WTC11 (cell line): ENCODE results near the gene FAM181A. TPM values are rescaled to one million over a fixed set of nuclear protein-coding genes. Genes with fewer than 3 reads are reported as not detected.
A peak's percentile ranks its signal among the peaks of the same experiment; 100 is the strongest.

Experiments used
- ATAC-seq: fragments of 200-7000 bp; cut with Tn5 transposase; 2 replicates; pipeline ENCODE4 v1.10.0; 2021; ENCODE audit warnings: mild to moderate bottlenecking, moderate library complexity
- CTCF ChIA-PET: fragments of 300-600 bp; sonication (Branson Sonifier 250); formaldehyde crosslinking; loops from one replicate; lab custom pipeline; 2021; ENCODE audit warnings: antibody characterized with exemption; lab: Charles Lee
- POLR2A ChIA-PET: fragments of 350-600 bp; sonication (Branson Sonifier 250); formaldehyde crosslinking; loops from one replicate; lab custom pipeline; 2021; ENCODE audit warnings: antibody characterized with exemption; lab: Charles Lee
- DNase-seq: peaks from one replicate; pipeline ENCODE4 v3.0.0; 2021; ENCODE audit warnings: low spot score
- H3K27ac Mint-ChIP-seq: 2 replicates; pipeline ENCODE4 v1.8.0; 2021; ENCODE audit warnings: mixed read lengths
- H3K27me3 Mint-ChIP-seq: 2 replicates; pipeline ENCODE4 v1.8.0; 2021; ENCODE audit warnings: low read depth, mild to moderate bottlenecking, moderate library complexity, mixed read lengths
- H3K36me3 Mint-ChIP-seq: 2 replicates; pipeline ENCODE4 v1.8.0; 2021; ENCODE audit warnings: mixed read lengths
- H3K4me1 Mint-ChIP-seq: 2 replicates; pipeline ENCODE4 v1.8.0; 2022; ENCODE audit warnings: mixed read lengths
- H3K4me3 Mint-ChIP-seq: 2 replicates; pipeline ENCODE4 v1.8.0; 2021; ENCODE audit warnings: mild to moderate bottlenecking, moderate library complexity, mixed read lengths
- H3K9me3 Mint-ChIP-seq: 2 replicates; pipeline ENCODE4 v1.8.0; 2021; ENCODE audit warnings: mixed read lengths
- AFF4 ChIP-seq: sonication (generic); formaldehyde crosslinking; IDR thresholded peaks from 2 replicates; pipeline ENCODE4 v1.8.1; 2023; ENCODE audit warnings: mild to moderate bottlenecking, missing genetic modification reagents, borderline replicate concordance
- EMX1 ChIP-seq: fragments of 250-450 bp; sonication (Bioruptor Pico); IDR thresholded peaks from 2 replicates; pipeline ENCODE4 v1.8.0; 2021; ENCODE audit warnings: mild to moderate bottlenecking
- ESRRA ChIP-seq: sonication (generic); formaldehyde crosslinking; IDR thresholded peaks from 2 replicates; pipeline ENCODE4 v1.8.1; 2022; ENCODE audit warnings: mild to moderate bottlenecking, missing genetic modification reagents, borderline replicate concordance
- FOXJ3 ChIP-seq: sonication (generic); formaldehyde crosslinking; IDR thresholded peaks from 2 replicates; pipeline ENCODE4 v1.9.0; 2021; ENCODE audit warnings: missing genetic modification reagents, mild to moderate bottlenecking, borderline replicate concordance
- GABPB1 ChIP-seq: sonication (generic); formaldehyde crosslinking; IDR thresholded peaks from 2 replicates; pipeline ENCODE4 v1.8.1; 2023; ENCODE audit warnings: mild to moderate bottlenecking, missing genetic modification reagents
- HMGA2 ChIP-seq: fragments of 250-450 bp; sonication (Bioruptor Pico); IDR thresholded peaks from 2 replicates; pipeline ENCODE4 v1.4.0; 2021; ENCODE audit warnings: mild to moderate bottlenecking, moderate library complexity
- IRF1 ChIP-seq: sonication (generic); formaldehyde crosslinking; IDR thresholded peaks from 2 replicates; pipeline ENCODE4 v1.8.0; 2023; ENCODE audit warnings: missing genetic modification reagents
- IRF2 ChIP-seq: sonication (generic); formaldehyde crosslinking; IDR thresholded peaks from 2 replicates; pipeline ENCODE4 v1.8.0; 2022; ENCODE audit warnings: low read depth, missing genetic modification reagents, borderline replicate concordance
- JUN ChIP-seq: sonication (generic); formaldehyde crosslinking; IDR thresholded peaks from 2 replicates; pipeline ENCODE4 v1.8.0; 2023; ENCODE audit warnings: mild to moderate bottlenecking, missing genetic modification reagents
- KAT7 ChIP-seq: sonication (generic); formaldehyde crosslinking; IDR thresholded peaks from 2 replicates; pipeline ENCODE4 v1.8.1; 2023; ENCODE audit warnings: missing genetic modification reagents, mild to moderate bottlenecking, borderline replicate concordance
- NFYB ChIP-seq: sonication (generic); formaldehyde crosslinking; conservative IDR thresholded peaks from 2 replicates; pipeline ENCODE4 v1.8.0; 2022; ENCODE audit warnings: low read depth, missing genetic modification reagents
- SMAD4 ChIP-seq: sonication (generic); formaldehyde crosslinking; IDR thresholded peaks from 2 replicates; pipeline ENCODE4 v1.8.0; 2022; ENCODE audit warnings: mild to moderate bottlenecking, missing genetic modification reagents
- SOX15 ChIP-seq: fragments of 250-450 bp; sonication (Bioruptor Pico); IDR thresholded peaks from 2 replicates; pipeline ENCODE4 v1.9.0; 2021; ENCODE audit warnings: mild to moderate bottlenecking
- SP1 ChIP-seq: sonication (generic); formaldehyde crosslinking; conservative IDR thresholded peaks from 2 replicates; pipeline ENCODE4 v1.8.1; 2022; ENCODE audit warnings: missing genetic modification reagents
- TCF7 ChIP-seq: sonication (generic); formaldehyde crosslinking; IDR thresholded peaks from 2 replicates; pipeline ENCODE4 v1.8.0; 2022; ENCODE audit warnings: mild to moderate bottlenecking, low read depth, missing genetic modification reagents, moderate library complexity
- TEAD1 ChIP-seq: sonication (generic); formaldehyde crosslinking; IDR thresholded peaks from 2 replicates; pipeline ENCODE4 v1.8.0; 2022; ENCODE audit warnings: mild to moderate bottlenecking, missing genetic modification reagents
- ZNF121 ChIP-seq: sonication (generic); formaldehyde crosslinking; IDR thresholded peaks from 2 replicates; pipeline ENCODE4 v1.8.0; 2023; ENCODE audit warnings: missing genetic modification reagents
- ZNF138 ChIP-seq: sonication (generic); formaldehyde crosslinking; conservative IDR thresholded peaks from 2 replicates; pipeline ENCODE4 v1.8.1; 2022; ENCODE audit warnings: mild to moderate bottlenecking, moderate library complexity, missing genetic modification reagents
- ZNF232 ChIP-seq: sonication (generic); formaldehyde crosslinking; IDR thresholded peaks from 2 replicates; pipeline ENCODE4 v1.8.0; 2022; ENCODE audit warnings: mild to moderate bottlenecking, missing genetic modification reagents
- ZNF423 ChIP-seq: fragments of 250-450 bp; sonication (Bioruptor Pico); IDR thresholded peaks from 2 replicates; pipeline ENCODE4 v2.1.2; 2022; ENCODE audit warnings: mild to moderate bottlenecking, moderate library complexity
- ZSCAN18 ChIP-seq: fragments of 250-450 bp; sonication (Bioruptor Pico); IDR thresholded peaks from 2 replicates; pipeline ENCODE4 v2.1.2; 2022; ENCODE audit warnings: mild to moderate bottlenecking, moderate library complexity
- total RNA-seq: library from RNA; stranded (reverse); gene quantifications from 3 replicates; pipeline ENCODE4 v1.2.3, GENCODE V29; 2021
- TF ChIP-seq, protein P1 (sequence below): sonication (generic); formaldehyde crosslinking; IDR thresholded peaks from 2 replicates; pipeline ENCODE4 v1.8.0; 2022; ENCODE audit warnings: mild to moderate bottlenecking, missing genetic modification reagents
- TF ChIP-seq, protein P2 (sequence below): sonication (generic); formaldehyde crosslinking; IDR thresholded peaks from 2 replicates; pipeline ENCODE4 v1.8.1; 2023; ENCODE audit warnings: mild to moderate bottlenecking, missing genetic modification reagents, moderate library complexity

FAM181A gene
- total RNA-seq, 1 experiment from 2014 or later, result not detected

DNA sequence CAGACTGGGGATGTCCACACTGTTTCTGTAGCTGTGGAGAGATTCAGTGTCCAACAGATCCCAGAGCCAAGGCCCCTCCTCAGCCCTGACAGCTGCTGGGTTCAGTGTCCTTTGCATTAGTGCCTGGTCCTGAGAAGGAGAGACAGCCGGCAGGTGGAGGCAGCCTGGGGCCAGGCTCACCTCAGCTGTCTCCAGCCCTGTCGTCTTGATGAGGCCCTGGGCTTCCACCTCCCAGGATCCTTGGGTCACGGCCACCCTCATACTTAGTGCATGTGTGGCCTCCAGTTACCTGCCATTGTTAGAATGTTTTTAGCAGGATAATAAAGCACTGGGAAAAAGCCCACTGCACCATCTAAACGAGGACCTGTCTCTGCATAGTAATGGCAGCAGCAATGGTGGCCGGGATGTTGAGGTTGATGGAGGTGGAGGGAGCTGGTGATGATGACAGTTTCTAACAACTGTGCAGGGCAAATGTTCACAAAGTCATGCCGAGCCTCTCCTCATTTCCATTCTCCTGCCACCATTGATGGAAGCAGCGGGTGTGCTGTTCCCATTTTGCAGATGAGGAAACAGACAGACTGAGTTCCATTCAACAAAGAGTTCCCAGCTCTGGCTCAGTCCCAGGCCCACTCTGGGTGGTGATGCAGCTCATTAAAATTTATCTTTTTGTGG is 31.6 kb downstream of the FAM181A start:
- CTCF ChIA-PET, result interaction anchor here (1.2 to 7.5 kb wide), 3 partner anchors 19 to 78 kb away, joined by 3 to 52 read pairs (median 4); no protein-coding TSS in a partner anchor
- no peak for DNase-seq
- H3K27ac Mint-ChIP-seq, result peak overlapping the region; percentile 76; the same call in 1 of the 2 replicates
- POLR2A ChIA-PET, result no interaction called here
- H3K36me3 Mint-ChIP-seq, result no peaks in the 10 kb centered on the region
- no peaks in the 10 kb centered on the region for H3K9me3 Mint-ChIP-seq
- ATAC-seq, result no peak
- H3K4me1 Mint-ChIP-seq, result peaks cover 32% of the 10 kb centered on the region
- H3K27me3 Mint-ChIP-seq, result no peaks in the 10 kb centered on the region
- H3K4me3 Mint-ChIP-seq, result no peak overlapping the region
- TF ChIP-seq FOXJ3 (CRISPR knock-in tag) (no peak), IRF2 (CRISPR knock-in tag) (no peak), IRF1 (CRISPR knock-in tag) (no peak), ZNF138 (CRISPR knock-in tag) (no peak), ESRRA (CRISPR knock-in tag) (no peak), SOX15 (no peak), TCF7 (CRISPR knock-in tag) (no peak), JUN (CRISPR knock-in tag) (no peak), NFYB (no peak), TEAD1 (CRISPR knock-in tag) (no peak), KAT7 (no peak), ZNF423 (no peak), SMAD4 (CRISPR knock-in tag) (no peak), EMX1 (CRISPR knock-in tag) (no peak), SP1 (CRISPR knock-in tag) (no peak), HMGA2 (CRISPR knock-in tag) (no peak)

DNA sequence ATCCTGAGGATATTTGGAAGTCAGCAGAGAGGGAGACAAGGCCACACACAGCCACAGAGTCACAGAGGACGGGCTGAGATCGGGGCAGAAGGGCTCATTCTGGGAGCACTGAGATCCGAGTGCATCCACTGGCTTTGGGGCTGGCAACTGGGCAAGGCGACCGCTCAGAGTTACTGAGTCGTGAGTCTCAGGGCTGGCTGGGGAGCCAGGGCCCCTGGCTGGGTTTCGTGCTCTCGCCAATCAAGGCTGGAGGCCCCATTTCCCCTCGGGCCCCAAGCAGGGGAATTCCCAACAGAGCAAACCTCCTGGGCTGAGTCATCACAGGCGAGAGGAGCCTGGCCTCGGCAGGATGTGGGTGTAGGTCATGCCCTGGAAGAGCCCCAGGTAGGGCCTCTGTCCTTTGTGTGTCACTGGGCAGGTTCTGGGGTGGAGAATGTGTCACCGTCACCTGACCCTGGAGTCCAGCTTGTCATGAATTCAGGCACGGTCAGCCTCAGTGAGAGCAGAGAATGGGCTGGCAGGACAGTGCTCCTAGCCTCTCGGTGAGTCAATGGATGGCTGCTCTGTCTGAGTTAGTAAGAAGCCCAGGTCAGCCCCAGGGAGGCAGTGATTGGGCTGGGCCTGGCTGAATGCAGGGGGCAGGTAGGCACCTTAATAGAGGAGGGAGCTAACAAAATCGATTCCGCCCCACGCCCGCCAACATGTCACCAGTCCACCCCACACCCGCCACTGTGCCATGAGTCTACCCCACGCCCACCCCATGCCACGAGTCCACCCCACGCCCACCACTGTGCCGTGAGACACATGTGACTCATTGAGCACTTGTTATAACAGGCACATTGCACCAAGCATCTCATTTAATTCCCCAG is 32.3 kb downstream of the FAM181A start:
- ATAC-seq (peak; percentile 63), DNase-seq (no peak)
- H3K4me1 Mint-ChIP-seq, result peaks cover 25% of the 10 kb centered on the region
- ChIA-PET CTCF (interaction anchor here (1.2 to 7.5 kb wide), 3 partner anchors 19 to 77 kb away, joined by 3 to 52 read pairs (median 4); no protein-coding TSS in a partner anchor), POLR2A (interaction anchor here (0.6 kb wide), 1 partner anchor 16 kb away, joined by 4 read pairs; no protein-coding TSS in a partner anchor)
- no peaks in the 10 kb centered on the region for H3K36me3 Mint-ChIP-seq
- H3K4me3 Mint-ChIP-seq, result no peak overlapping the region
- no peaks in the 10 kb centered on the region for H3K9me3 Mint-ChIP-seq
- H3K27ac Mint-ChIP-seq, result peak overlapping the region; percentile 76; the same call in 1 of the 2 replicates
- H3K27me3 Mint-ChIP-seq, result no peaks in the 10 kb centered on the region
- peak; percentile 78 for TF ChIP-seq GABPB1 (CRISPR knock-in tag)
- no peak for TF ChIP-seq ZNF121 (CRISPR knock-in tag)
- peak; percentile 37; the same call in 1 of the 2 replicates for TF ChIP-seq ZNF423
- TF ChIP-seq, protein P1, sequence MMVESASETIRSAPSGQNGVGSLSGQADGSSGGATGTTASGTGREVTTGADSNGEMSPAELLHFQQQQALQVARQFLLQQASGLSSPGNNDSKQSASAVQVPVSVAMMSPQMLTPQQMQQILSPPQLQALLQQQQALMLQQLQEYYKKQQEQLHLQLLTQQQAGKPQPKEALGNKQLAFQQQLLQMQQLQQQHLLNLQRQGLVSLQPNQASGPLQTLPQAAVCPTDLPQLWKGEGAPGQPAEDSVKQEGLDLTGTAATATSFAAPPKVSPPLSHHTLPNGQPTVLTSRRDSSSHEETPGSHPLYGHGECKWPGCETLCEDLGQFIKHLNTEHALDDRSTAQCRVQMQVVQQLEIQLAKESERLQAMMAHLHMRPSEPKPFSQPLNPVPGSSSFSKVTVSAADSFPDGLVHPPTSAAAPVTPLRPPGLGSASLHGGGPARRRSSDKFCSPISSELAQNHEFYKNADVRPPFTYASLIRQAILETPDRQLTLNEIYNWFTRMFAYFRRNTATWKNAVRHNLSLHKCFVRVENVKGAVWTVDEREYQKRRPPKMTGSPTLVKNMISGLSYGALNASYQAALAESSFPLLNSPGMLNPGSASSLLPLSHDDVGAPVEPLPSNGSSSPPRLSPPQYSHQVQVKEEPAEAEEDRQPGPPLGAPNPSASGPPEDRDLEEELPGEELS (CRISPR knock-in tag), result no peak

GRCh38 chr14:93960108-93960475 is 32.9 kb downstream of the FAM181A start:
- no peaks in the 10 kb centered on the region for H3K36me3 Mint-ChIP-seq
- ChIA-PET POLR2A (interaction anchor here (0.6 kb wide), 1 partner anchor 15 kb away, joined by 4 read pairs; no protein-coding TSS in a partner anchor), CTCF (interaction anchor here (7.5 kb wide), 1 partner anchor 20 kb away, joined by 52 read pairs; no protein-coding TSS in a partner anchor)
- no peak overlapping the region for H3K27ac Mint-ChIP-seq
- DNase-seq, result no peak
- H3K4me1 Mint-ChIP-seq, result peaks cover 24% of the 10 kb centered on the region
- H3K9me3 Mint-ChIP-seq, result no peaks in the 10 kb centered on the region
- H3K4me3 Mint-ChIP-seq, result no peak overlapping the region
- no peak for ATAC-seq
- H3K27me3 Mint-ChIP-seq, result no peaks in the 10 kb centered on the region
- TF ChIP-seq ZSCAN18 (CRISPR knock-in tag) (no peak), NFYB (no peak), SMAD4 (CRISPR knock-in tag) (no peak), AFF4 (CRISPR knock-in tag) (no peak), ZNF232 (CRISPR knock-in tag) (no peak)
- TF ChIP-seq, protein P2, sequence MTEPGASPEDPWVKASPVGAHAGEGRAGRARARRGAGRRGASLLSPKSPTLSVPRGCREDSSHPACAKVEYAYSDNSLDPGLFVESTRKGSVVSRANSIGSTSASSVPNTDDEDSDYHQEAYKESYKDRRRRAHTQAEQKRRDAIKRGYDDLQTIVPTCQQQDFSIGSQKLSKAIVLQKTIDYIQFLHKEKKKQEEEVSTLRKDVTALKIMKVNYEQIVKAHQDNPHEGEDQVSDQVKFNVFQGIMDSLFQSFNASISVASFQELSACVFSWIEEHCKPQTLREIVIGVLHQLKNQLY (CRISPR knock-in tag), result no peak
